ENCODE data around the gene IER5L.

The IER5L gene

GRCh38 chr9:129171993-129172751 is 5.9 kb downstream of the IER5L start:
- Histone ChIP-seq H3K4me3 (ENCODE audit: low read depth, low read length, poor library complexity, severe bottlenecking) (no peak overlapping the region), H3F3A (ENCODE audit: insufficient read depth, low read length) (no peaks in the 10 kb centered on the region), H3K9me3 (ENCODE audit: low read length) (no peaks in the 10 kb centered on the region), H3K4me2 (ENCODE audit: low read length) (no peak overlapping the region), H3K9me2 (ENCODE audit: low read depth, low read length) (no peaks in the 10 kb centered on the region), H3K27ac (ENCODE audit: low read depth, low read length, poor library complexity, severe bottlenecking) (no peak overlapping the region), H3K36me3 (ENCODE audit: insufficient read depth, low read length) (no peaks in the 10 kb centered on the region), H3K27me3 (ENCODE audit: insufficient read depth, low read length) (peaks cover 13% of the 10 kb centered on the region; the same call in 1 of the 2 replicates), H3K4me1 (ENCODE audit: insufficient read depth, low read length, severe bottlenecking) (peaks cover 35% of the 10 kb centered on the region), H4K20me1 (ENCODE audit: insufficient read depth, low read length) (no peaks in the 10 kb centered on the region), H2AFZ (ENCODE audit: low read length) (no peak overlapping the region), H3K79me2 (ENCODE audit: insufficient read depth, low read length) (no peaks in the 10 kb centered on the region), H3K9ac (ENCODE audit: low read length) (no peak overlapping the region)
- TF ChIP-seq CTCF (IDR thresholded peaks at IDR 0.05; ENCODE audit: low read length) (no peak), EZH2 (IDR thresholded peaks at IDR 0.05; ENCODE audit: borderline replicate concordance, low read length) (no peak)

- H3K9me2 ChIP-seq (ENCODE audit: low read depth, low read length) = no peaks in the 10 kb centered on the region
- no peak overlapping the region for H3K27ac ChIP-seq (ENCODE audit: low read depth, low read length, poor library complexity, severe bottlenecking)
- no peaks in the 10 kb centered on the region for H3F3A ChIP-seq (ENCODE audit: insufficient read depth, low read length)
- peaks cover 13% of the 10 kb centered on the region; the same call in 1 of the 2 replicates for H3K27me3 ChIP-seq (ENCODE audit: insufficient read depth, low read length)
- TF ChIP-seq CTCF (IDR thresholded peaks at IDR 0.05; ENCODE audit: low read length) (no peak), EZH2 (IDR thresholded peaks at IDR 0.05; ENCODE audit: borderline replicate concordance, low read length) (no peak)
- no peak overlapping the region for H3K4me3 ChIP-seq (ENCODE audit: low read depth, low read length, poor library complexity, severe bottlenecking)
- H4K20me1 ChIP-seq (ENCODE audit: insufficient read depth, low read length) = no peaks in the 10 kb centered on the region
- no peak overlapping the region for H3K4me2 ChIP-seq (ENCODE audit: low read length)
- H3K36me3 ChIP-seq (ENCODE audit: insufficient read depth, low read length) = no peaks in the 10 kb centered on the region
- no peaks in the 10 kb centered on the region for H3K79me2 ChIP-seq (ENCODE audit: insufficient read depth, low read length)
- H3K9me3 ChIP-seq (ENCODE audit: low read length) = no peaks in the 10 kb centered on the region
- no peak overlapping the region for H3K9ac ChIP-seq (ENCODE audit: low read length)
- H2AFZ ChIP-seq (ENCODE audit: low read length) = no peak overlapping the region
- peaks cover 16% of the 10 kb centered on the region for H3K4me1 ChIP-seq (ENCODE audit: insufficient read depth, low read length, severe bottlenecking)
Observed at GRCh38 chr9:129170229-129170628, 7.8 kb downstream of the IER5L start.

GRCh38 chr9:129166623-129167557 is 11.2 kb downstream of the IER5L start:
- no peak for TF ChIP-seq CTCF (IDR thresholded peaks at IDR 0.05; ENCODE audit: low read length)
- no peak for TF ChIP-seq EZH2 (IDR thresholded peaks at IDR 0.05; ENCODE audit: borderline replicate concordance, low read length)
- no peak overlapping the region for H3K4me3 ChIP-seq (ENCODE audit: low read depth, low read length, poor library complexity, severe bottlenecking)
- H3K79me2 ChIP-seq (ENCODE audit: insufficient read depth, low read length) = no peaks in the 10 kb centered on the region
- no peaks in the 10 kb centered on the region for H3K9me2 ChIP-seq (ENCODE audit: low read depth, low read length)
- no peaks in the 10 kb centered on the region for H4K20me1 ChIP-seq (ENCODE audit: insufficient read depth, low read length)
- no peak overlapping the region for H3K4me2 ChIP-seq (ENCODE audit: low read length)
- H2AFZ ChIP-seq (ENCODE audit: low read length) = no peak overlapping the region
- no peaks in the 10 kb centered on the region for H3K9me3 ChIP-seq (ENCODE audit: low read length)
- H3K27ac ChIP-seq (ENCODE audit: low read depth, low read length, poor library complexity, severe bottlenecking) = no peak overlapping the region
- H3K36me3 ChIP-seq (ENCODE audit: insufficient read depth, low read length) = no peaks in the 10 kb centered on the region
- no peak overlapping the region for H3K9ac ChIP-seq (ENCODE audit: low read length)
- peaks cover 5% of the 10 kb centered on the region; the same call in 1 of the 2 replicates for H3K27me3 ChIP-seq (ENCODE audit: insufficient read depth, low read length)
- no peaks in the 10 kb centered on the region for H3K4me1 ChIP-seq (ENCODE audit: insufficient read depth, low read length, severe bottlenecking)
- no peaks in the 10 kb centered on the region for H3F3A ChIP-seq (ENCODE audit: insufficient read depth, low read length)
